IPS DF 19.7 (cell line): ENCODE data around the gene CLDN3.
A peak's percentile ranks its signal among the peaks of the same experiment; 100 is the strongest.

Source experiments
- DNase-seq: peaks from one replicate; pipeline ENCODE4 v3.0.0-alpha.2; 2013; ENCODE audit warnings: low read depth, low spot score

The CLDN3 gene

DNA sequence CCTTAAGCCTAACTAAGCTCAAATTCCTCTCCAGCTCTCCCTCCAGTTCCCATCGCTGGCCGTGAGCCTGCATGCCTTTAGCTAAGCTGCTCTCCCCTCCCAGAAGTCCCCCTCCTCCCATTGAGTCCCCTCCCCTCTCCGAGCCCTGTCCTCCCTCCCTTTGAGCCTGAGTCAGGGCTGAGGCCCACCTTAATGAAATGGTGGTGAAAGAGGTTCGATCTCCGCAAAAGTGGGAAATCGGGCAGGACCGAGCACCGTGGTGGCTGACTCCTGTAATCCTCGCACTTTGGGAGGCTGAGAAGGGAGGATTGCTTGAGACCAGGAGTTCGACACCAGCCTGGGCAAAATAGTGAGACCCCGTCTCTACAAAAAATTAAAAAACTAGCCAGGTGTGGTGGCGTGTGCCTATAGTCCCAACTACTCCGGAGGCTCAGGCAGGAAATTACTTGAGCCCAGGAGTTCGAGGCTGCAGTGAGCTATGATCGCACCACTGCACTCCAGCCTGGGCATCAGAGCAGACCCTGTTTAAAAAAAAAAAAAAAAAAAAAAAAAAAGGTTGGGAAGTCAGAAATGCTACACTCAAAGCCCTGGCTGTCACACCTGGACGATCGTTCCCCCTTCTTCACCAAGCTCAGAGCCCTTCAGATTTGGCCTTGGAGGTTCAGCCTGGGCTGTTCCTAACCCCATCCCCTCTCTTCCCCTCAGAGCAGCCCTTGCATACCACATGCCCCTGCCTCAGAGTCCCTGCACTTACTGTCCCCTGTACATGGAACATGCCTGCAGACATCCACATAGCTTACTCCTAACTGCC, 995 bp upstream of the CLDN3 start:
- DNase-seq = peak; percentile 28

GRCh38 chr7:73769481-73770001, 529 bp downstream of the CLDN3 start:
- no peak for DNase-seq

DNA sequence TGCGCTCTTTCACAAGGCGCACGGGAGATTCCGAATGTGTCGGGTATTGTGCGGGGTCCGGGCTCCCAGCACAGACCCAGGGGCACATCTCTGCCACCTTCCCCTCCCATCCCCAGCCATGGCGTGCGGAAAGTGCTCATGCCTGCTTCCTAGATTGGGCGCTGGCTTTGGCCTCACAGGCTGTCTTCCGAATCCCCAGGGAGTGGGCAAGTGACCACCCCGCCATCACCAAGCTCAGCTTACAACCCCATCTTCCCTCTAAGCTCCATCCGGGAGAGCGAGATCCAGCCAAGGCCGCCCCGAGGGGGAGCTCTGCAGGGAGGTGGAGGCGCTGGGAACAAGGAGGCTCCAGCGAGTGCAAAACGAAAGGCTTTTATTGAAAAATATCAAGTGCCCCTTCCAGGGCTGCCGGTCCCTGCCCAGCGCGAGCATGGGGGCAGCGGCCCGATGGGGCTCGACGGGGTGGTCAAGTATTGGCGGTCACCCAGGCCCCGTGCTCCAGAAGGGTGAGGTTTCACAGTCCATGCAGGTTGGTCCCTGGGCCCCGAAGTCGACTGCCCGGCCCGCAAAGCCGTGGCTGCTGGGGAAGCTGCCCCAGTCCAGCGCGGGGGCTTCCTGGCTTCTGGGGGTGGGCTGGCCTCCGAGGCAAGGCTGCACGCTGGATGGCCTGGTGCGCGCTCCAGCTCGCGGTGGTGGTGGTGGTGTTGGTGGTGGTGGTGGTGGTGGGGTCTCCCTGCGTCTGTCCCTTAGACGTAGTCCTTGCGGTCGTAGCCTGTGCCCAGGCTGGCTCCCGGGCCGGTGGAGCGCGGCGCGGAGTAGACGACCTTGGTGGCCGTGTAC, 1.2 kb downstream of the CLDN3 start:
- DNase-seq = no peak

- DNase-seq = no peak
These were observed 3.4 kb downstream of the CLDN3 start for GRCh38 chr7:73766556-73767229.

DNA sequence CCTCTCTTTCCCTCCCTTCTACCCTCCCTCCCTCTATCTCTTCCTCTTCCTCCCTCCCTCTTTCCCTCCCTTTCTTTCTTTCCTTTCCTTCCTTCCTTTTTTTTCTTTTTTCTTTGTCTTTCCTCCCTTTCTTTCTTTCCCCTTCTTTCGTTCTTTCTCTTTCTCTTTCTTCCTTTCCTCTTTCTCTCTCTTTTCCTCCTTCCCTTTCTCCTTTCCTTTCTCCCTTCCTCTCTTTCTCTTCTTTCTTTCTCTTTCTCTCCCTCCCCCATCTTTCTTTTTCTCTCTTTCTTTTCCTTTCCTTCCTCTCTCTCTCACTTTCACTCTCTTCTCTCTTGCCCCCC, 7.4 kb downstream of the CLDN3 start:
- DNase-seq = no peak

- no peak for DNase-seq
These were observed 8.0 kb downstream of the CLDN3 start for GRCh38 chr7:73761854-73762658.

DNA sequence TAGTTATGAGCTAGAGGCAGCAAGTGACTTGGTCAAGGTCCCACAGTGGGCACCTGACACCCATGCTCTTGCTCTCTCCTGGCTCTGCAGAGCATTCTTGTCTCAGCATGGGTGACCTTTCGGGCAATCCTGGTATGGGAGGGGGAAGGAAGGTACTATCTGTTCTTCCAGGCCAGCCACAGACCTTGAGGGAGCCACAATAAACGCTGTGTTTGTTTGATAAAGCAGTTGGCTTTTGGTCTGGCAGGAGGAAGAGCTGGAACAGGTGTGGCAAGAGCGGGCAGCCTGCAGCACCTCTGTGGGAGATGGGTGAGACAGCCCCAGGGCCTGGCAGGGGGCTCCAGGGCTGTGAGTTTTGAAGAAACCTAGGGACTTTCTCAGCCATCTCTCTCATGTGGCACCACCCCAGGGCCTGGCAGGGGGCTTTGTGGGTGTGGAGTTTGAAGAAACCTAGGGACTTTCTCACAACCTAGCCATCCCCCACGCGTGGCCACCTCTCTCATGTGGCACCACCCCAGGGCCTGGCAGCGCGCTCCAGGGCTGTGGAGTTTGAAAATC, 11.4 kb downstream of the CLDN3 start:
- no peak for DNase-seq

DNA sequence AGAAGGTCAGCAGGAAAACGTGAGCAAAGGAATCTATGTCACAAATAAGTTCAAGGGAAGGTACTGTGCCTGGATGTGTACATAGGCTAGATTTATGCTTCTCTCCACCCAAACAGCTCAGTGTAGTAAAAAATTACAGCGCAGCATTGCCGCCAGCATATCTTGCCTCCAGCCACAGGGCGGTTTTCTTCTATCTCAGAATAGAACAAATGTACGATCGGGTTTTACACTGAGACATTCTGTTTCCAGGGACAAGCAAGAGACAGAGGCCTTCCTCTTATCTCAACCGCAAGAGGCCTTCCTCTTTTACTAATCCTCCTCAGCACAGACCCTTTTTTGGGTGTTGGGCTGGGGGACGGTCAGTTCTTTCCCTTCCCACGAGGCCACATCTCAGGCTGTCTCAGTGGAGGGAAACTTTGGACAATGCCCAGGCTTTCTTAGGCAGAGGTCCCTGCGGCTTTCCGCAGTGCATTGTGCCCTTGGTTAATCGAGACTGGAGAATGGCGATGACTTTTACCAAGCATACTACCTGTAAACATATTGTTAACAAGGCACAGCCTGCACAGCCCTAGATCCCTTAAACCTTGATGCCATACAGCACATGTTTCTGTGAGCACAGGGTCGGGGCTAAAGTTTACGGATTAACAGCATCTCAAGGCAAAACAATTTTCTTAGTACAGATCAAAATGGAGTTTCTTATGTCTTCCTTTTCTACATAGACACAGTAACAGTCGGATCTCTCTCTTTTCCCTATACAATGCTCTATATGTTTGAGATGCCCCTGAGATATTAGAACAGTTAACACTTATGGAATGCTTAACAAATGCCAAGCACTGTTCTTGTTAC, 19.9 kb downstream of the CLDN3 start:
- DNase-seq = no peak

- no peak for DNase-seq
These were observed 23.7 kb downstream of the CLDN3 start for GRCh38 chr7:73746378-73746777.

GRCh38 chr7:73742753-73743641, 27.1 kb downstream of the CLDN3 start:
- DNase-seq = peak; percentile 89

GRCh38 chr7:73742338-73742752, 27.7 kb downstream of the CLDN3 start:
- DNase-seq = no peak

DNA sequence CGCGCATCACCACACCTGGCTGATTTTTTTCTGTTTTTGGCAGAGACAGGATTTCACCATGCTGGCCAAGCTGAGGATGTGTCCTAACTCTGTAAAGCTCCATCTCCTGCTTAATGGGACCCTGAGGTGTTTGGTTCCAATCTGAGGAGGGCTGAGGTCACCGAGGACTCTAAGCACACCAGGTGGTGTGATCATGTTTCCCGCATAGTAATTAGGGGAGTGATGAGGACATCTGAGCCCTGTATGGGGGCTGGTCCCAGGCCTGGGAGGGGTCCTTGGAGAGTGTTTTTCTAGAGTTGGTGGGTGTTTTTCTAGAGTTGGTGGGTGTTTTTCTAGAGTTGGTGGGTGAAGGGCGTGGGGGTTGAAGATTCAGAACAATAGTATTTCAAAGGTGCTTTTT, 28.5 kb downstream of the CLDN3 start:
- no peak for DNase-seq

DNA sequence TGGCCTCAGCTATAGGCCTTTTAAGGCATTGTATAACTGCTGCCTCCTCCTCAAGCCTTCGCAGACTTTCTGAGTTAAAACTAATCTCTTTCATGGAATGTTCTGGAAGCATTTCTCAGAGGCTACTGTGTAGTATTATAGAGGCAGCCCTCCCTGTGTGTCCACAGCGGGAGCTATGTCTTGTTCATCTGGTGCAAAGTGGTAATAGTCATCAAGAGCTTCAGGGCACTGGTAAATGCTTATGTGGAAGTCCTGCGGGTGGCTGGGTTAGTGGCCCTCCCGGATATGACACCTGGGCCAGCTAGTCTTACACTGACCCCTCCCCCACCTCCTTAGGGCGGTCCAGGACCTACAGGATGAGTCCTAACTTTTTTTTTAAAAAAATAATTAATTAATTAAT, 29.3 kb downstream of the CLDN3 start:
- DNase-seq = no peak

DNA sequence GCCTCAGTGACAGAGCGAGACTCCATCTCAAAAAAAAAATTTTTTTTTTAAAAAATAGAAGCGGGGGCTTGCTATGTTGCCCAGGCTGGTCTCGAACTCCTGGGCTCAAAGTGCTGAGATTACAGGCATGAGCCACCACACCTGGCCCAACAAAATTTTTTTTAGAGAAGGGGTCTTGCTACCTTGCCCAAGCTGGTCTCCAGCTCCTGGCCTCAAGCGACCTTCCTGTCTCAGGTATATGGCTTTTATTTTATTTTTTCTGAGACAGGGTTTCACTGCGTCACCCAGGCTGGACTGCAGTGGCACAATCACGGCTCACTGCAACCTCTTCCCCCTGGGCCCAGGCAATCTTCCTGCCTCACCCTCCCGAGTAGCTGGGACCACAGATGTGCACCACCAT, 29.9 kb downstream of the CLDN3 start:
- DNase-seq = no peak

DNA sequence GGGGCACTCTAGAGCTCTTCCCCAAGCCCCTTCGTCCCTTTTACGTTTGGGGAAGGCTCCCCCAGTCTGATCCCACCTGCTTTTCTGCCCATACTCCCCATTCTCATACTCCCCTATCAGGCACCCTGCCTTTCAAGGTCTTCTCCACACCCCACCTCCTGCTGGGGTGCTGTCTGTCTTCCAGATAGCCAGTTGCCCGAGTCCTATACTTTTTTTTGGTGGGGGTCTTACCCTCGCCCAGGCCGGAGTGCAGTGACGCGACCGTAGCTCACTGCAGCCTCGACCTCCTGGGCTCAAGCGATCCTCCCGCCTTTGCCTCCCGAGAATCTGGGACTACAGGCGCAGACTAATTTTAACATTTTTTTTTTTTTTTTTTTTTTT, 30.7 kb downstream of the CLDN3 start:
- DNase-seq = no peak

- DNase-seq = no peak
These were observed 31.3 kb downstream of the CLDN3 start, which contains the start of gene ABHD11 for GRCh38 chr7:73738612-73739386. ABHD11 (minus strand) TSS chr7:73738802; CDS start chr7:73738770, 32 bp downstream.

DNA sequence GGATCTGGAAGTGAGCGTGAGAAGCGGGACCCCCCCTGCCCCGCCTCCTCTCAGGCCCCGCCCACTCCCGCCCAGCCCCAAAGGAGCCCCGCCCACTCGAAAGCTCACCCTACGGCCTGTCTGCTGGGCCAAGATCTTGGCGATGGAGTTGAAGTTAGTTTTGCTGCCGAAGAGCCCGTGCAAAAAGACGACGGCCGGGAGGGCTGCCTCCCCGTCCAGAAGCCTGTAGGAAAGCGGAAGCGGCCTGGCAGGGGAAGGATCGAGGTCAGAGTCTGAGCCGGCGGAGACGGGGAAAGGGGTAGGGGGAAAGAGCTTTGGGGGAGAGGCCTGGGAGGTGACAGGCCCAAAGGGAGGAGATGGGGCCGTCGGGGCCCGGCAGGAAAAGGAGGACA, 31.9 kb downstream of the CLDN3 start:
- no peak for DNase-seq

DNA sequence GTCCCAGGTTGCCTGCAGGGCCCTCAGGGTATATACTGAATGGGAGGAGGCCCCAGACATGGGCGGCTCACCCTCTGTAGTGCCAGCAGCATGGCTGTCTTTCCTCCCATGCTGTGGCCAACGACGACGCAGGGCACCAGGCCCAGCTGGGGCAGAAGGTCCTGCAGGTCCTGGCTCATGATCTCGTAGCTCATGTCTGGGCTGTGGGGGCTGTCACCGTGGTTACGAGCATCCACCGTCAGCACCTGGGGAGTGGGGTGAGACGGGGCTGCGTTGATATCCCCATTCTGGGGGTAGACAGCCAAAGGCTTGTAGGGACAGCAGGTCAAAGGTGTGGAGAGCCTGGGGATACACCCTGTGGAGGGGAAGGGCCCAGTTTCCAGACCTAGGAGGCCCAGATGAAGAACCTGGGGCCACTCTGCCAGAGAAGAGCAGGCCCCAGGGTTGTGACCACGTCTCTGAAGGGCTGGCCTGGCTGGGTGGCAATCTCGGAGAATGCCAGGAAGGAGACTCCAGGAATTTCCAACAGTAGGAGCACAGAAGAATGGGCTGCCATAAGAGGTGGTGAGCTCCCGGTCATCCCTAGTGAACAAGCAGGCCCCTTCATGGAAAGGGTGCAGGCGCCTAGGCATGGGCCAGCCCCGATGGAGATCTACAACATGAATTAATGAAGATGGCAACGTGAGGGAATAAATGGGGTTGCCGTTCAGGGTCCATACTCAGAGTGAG, 32.4 kb downstream of the CLDN3 start:
- DNase-seq = no peak
